Cardiac fibroblast (primary cell): Measurements from ENCODE around the gene CDK9.

Experiments
- DNase-seq, 2 donors: peaks; one replicate each; pipeline versions ENCODE4 v3.0.0 to v3.0.0-alpha.2; 2010; ENCODE audit warnings: low read depth in 2 of 2
- H3K4me3 ChIP-seq, 2 donors: replicated peaks in 1 of 2; 1 replicate in 1 of 2; 2 replicates in 1 of 2; pipeline ENCODE4 v1.5.1; 2011; ENCODE audit warnings: low read depth in 2 of 2, low read length in 2 of 2, mild to moderate bottlenecking in 2 of 2, moderate library complexity in 1 of 2
- TF ChIP-seq, protein P1 (sequence below): IDR thresholded peaks from one replicate; pipeline ENCODE4 v1.5.1; 2011; ENCODE audit warnings: low read depth, mild to moderate bottlenecking, low read length, inconsistent platforms

CDK9 gene

DNA sequence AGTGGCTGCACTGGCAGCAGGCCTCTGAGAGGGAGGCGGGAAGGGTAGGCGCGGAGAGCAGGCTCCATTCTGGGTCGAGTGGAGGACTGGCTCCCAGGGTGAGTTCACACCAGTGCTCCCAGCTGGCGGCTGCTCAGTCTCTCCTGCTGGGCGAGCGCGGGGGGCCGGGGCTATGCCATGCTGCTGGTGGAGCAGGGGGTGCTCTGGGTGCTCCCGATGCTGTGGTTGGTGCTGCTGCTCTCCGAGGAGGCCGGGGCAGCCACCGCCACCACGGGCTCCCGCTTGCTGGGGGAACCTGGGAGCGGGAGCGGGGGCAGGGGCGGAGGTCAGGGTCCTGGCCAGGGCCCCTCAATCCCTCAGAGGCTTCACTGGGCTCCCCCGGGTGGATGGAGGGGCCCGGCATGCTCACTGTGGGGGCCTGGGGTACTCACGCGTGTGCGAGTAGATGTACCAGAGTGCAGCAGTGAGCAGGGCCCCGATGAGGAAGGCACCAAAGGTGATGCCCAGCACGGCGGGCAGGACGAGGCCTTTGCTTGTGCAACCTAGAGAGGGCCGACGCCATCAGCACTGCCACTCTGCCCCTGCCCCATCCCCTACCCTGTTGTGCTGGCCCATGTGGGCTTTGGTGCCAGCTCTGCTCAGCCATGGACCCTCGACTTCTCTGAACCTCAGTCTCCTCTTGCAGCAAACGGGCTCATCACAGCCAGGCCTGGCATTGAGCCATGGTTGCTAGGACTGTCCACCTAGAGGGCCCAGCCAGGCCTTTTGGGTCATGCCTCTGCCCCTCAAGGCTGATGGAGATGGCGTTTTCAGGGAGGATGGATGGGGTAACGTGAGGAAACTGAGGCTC is 29.9 kb downstream of the CDK9 start:
- TF ChIP-seq, protein P1, sequence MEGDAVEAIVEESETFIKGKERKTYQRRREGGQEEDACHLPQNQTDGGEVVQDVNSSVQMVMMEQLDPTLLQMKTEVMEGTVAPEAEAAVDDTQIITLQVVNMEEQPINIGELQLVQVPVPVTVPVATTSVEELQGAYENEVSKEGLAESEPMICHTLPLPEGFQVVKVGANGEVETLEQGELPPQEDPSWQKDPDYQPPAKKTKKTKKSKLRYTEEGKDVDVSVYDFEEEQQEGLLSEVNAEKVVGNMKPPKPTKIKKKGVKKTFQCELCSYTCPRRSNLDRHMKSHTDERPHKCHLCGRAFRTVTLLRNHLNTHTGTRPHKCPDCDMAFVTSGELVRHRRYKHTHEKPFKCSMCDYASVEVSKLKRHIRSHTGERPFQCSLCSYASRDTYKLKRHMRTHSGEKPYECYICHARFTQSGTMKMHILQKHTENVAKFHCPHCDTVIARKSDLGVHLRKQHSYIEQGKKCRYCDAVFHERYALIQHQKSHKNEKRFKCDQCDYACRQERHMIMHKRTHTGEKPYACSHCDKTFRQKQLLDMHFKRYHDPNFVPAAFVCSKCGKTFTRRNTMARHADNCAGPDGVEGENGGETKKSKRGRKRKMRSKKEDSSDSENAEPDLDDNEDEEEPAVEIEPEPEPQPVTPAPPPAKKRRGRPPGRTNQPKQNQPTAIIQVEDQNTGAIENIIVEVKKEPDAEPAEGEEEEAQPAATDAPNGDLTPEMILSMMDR = no peak
- no peak for DNase-seq
- no peak overlapping the region for H3K4me3 ChIP-seq

DNA sequence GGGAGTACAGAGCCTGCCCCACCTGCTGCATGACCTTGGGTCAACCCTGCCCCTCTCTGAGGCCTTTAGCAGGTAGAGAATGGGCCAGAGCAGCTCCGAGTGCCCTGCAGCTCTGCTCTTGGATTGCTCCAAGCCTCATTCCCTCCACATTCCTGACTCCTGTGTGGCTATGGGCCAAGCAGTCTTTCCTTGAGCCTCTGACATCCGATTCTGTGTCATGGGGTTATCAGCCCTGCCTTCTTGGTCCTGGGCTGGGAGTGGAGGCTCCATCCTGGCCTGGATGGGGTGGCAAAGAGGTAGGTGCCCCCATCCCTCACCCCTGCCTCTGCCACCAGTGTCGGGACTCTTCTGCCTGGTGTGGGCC is 30.5 kb downstream of the CDK9 start:
- TF ChIP-seq, protein P1 = no peak
- H3K4me3 ChIP-seq = no peak overlapping the region
- DNase-seq = no peak

- DNase-seq = no peak
- H3K4me3 ChIP-seq = no peak overlapping the region
These were observed 30.9 kb downstream of the CDK9 start for GRCh38 chr9:127816728-127817127.

GRCh38 chr9:127817881-127818434 is 32.1 kb downstream of the CDK9 start:
- no peak overlapping the region for H3K4me3 ChIP-seq
- TF ChIP-seq, protein P1 = no peak

More at GRCh38 chr9:127816728-127817127, 30.9 kb downstream of the CDK9 start:
- TF ChIP-seq, protein P1 = no peak

GRCh38 chr9:127818574-127818973 is 32.7 kb downstream of the CDK9 start:
- no peak overlapping the region for H3K4me3 ChIP-seq
- no peak for DNase-seq
- TF ChIP-seq, protein P1 = no peak

More at GRCh38 chr9:127817881-127818434, 32.1 kb downstream of the CDK9 start:
- no peak for DNase-seq

DNA sequence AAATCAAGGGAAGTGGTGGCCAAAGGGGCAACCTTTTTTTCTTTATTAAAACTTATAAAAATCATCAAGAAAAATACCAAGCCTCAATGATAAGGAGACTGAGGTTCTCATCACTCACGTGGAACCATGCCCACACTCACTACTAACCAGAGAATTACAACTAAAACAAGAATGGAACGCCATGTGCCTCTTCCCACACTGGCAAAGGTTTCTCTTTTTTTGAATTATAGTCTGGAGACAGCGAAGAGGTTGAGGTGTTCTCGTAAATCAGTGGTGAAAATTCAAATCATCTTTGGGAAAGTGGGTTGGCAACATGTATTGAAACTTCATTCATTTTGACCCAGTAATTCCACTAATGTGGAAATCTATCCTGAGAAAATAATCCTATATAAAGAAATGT is 36.3 kb downstream of the CDK9 start:
- TF ChIP-seq, protein P1 = no peak
- DNase-seq = no peak
- H3K4me3 ChIP-seq = no peak overlapping the region
